K562 (cell line): Measurements from ENCODE around the gene ACAP3. TPM values are rescaled to one million over a fixed set of nuclear protein-coding genes. Genes with fewer than 3 reads are reported as not detected.

Experiments used
- ATAC-seq: fragments of 200-7000 bp; cut with Tn5 transposase; 3 replicates; pipeline ENCODE4 v1.9.1; 2020; ENCODE audit warnings: moderate library complexity
- BruUV-seq: library from RNA; stranded (reverse); fragments of 400-500 nt; replicated peaks from 2 replicates; lab custom pipeline; 2021; lab: Mats Ljungman, UMichigan
- CTCF ChIA-PET: fragments of 300-600 bp; formaldehyde crosslinking; extraction: SDS; loops from one replicate; lab custom pipeline; 2021; ENCODE audit warnings: low intra/inter-chr PET ratio; lab: Yijun Ruan, JAX
- POLR2A ChIA-PET: fragments of 300-600, 350-650 bp; sonication (Branson Sonifier 250); formaldehyde crosslinking; extraction: SDS; loops from one replicate; lab custom pipeline; 2021; ENCODE audit warnings: antibody characterized with exemption, inconsistent platforms; lab: Yijun Ruan, JAX
- DNase-seq, 4 experiments: peaks; one replicate each; pipeline versions ENCODE4 v3.0.0 to v3.0.0-alpha.2; 2011 to 2018; ENCODE audit warnings: low spot score in 3 of 4, mixed read lengths in 3 of 4; ENCODE audit errors: extremely low read depth in 1 of 4
- FAIRE-seq: peaks from 2 replicates; lab custom pipeline; 2011; peaks lifted over from hg19 to GRCh38; lab: Jason Lieb, UNC
- H2AFZ ChIP-seq: 2 replicates; pipeline ENCODE4 v1.6.0; 2011; ENCODE audit warnings: low read depth, low read length, control low read depth, inconsistent platforms
- H3K27ac ChIP-seq: fragments of 200-600 bp; 3 replicates; pipeline ENCODE4 v1.8.0; 2011; ENCODE audit warnings: low read depth, mild to moderate bottlenecking, control low read depth, inconsistent platforms, low read length, moderate library complexity, mixed read lengths; ENCODE audit errors: extremely low read depth
- H3K27me3 ChIP-seq, 2 experiments: fragments of 300-600 bp in 1 of 2; 2 replicates in 1 of 2; 3 replicates in 1 of 2; pipeline versions ENCODE4 v1.6.0 to v1.8.0; 2011; ENCODE audit warnings: inconsistent platforms in 2 of 2, low read length in 2 of 2, mild to moderate bottlenecking in 1 of 2, mixed read lengths in 1 of 2, moderate library complexity in 1 of 2; ENCODE audit not compliant: control insufficient read depth in 2 of 2, insufficient read depth in 2 of 2
- H3K36me3 ChIP-seq: fragments of 300-600 bp; 3 replicates; pipeline ENCODE4 v1.8.0; 2011; ENCODE audit warnings: mild to moderate bottlenecking, low read length, inconsistent platforms; ENCODE audit not compliant: control insufficient read depth, insufficient read depth
- H3K4me1 ChIP-seq, 2 experiments: fragments of 200-600 bp in 1 of 2; replicated peaks in 1 of 2; 2 replicates in 1 of 2; 3 replicates in 1 of 2; pipeline versions ENCODE4 v1.5.1 to v1.8.0; 2011; ENCODE audit warnings: inconsistent platforms in 2 of 2, low read length in 2 of 2, mild to moderate bottlenecking in 1 of 2, mixed read lengths in 1 of 2, moderate library complexity in 1 of 2; ENCODE audit not compliant: control insufficient read depth in 2 of 2, insufficient read depth in 2 of 2
- H3K4me2 ChIP-seq: 2 replicates; pipeline ENCODE4 v1.6.1; 2011; ENCODE audit warnings: low read length, control low read depth, inconsistent platforms, mixed read lengths; ENCODE audit not compliant: insufficient read depth
- H3K4me3 ChIP-seq: fragments of 200-600 bp; sonication (generic), shearing (Covaris generic); 2 replicates; pipeline ENCODE4 v1.5.1; 2016; ENCODE audit warnings: control low read depth, inconsistent platforms
- H3K79me2 ChIP-seq: fragments of 200-600 bp; 3 replicates; pipeline ENCODE4 v1.8.0; 2011; ENCODE audit warnings: low read length, inconsistent platforms; ENCODE audit not compliant: control insufficient read depth, insufficient read depth
- H3K9ac ChIP-seq, 2 experiments: 2 replicates each; pipeline versions ENCODE4 v1.6.0 to v1.6.1; 2011; ENCODE audit warnings: low read depth in 2 of 2, low read length in 2 of 2, control low read depth in 1 of 2, inconsistent platforms in 1 of 2, mild to moderate bottlenecking in 1 of 2, mixed read lengths in 1 of 2; ENCODE audit not compliant: insufficient read depth in 1 of 2
- H3K9me1 ChIP-seq: one replicate; pipeline ENCODE4 v1.6.0; 2011; ENCODE audit warnings: inconsistent platforms, mild to moderate bottlenecking, low read length, moderate library complexity; ENCODE audit not compliant: control insufficient read depth, insufficient read depth
- H3K9me3 ChIP-seq: replicated peaks from 2 replicates; pipeline ENCODE4 v1.5.1; 2011; ENCODE audit warnings: low read depth, low read length, inconsistent platforms; ENCODE audit not compliant: control insufficient read depth, insufficient read depth
- H4K20me1 ChIP-seq: replicated peaks from 2 replicates; pipeline ENCODE4 v1.6.1; 2011; ENCODE audit warnings: low read length, inconsistent platforms, mixed read lengths; ENCODE audit not compliant: control insufficient read depth, insufficient read depth
- CHD2 ChIP-seq: IDR thresholded peaks from 2 replicates; pipeline ENCODE4 v1.6.1; 2011; ENCODE audit warnings: low read depth, low read length
- ELF2 ChIP-seq: fragments of 250-450 bp; sonication (Bioruptor Pico); IDR thresholded peaks from 2 replicates; pipeline ENCODE4 v1.5.0; 2021; ENCODE audit warnings: mild to moderate bottlenecking
- MCM3 ChIP-seq: fragments of 450-650 bp; IDR thresholded peaks from 2 replicates; pipeline ENCODE4 v1.6.1; 2016
- POLR2H ChIP-seq: IDR thresholded peaks from 2 replicates; pipeline ENCODE4 v1.6.1; 2016; ENCODE audit warnings: missing genetic modification characterization, low read depth, mild to moderate bottlenecking, control low read depth, missing compliant biosample characterization, moderate library complexity
- ZBTB1 ChIP-seq: sonication (generic); formaldehyde crosslinking; IDR thresholded peaks from 2 replicates; pipeline ENCODE4 v1.8.1; 2023; ENCODE audit warnings: missing genetic modification reagents, low read depth, mild to moderate bottlenecking, borderline replicate concordance
- ZNF398 ChIP-seq: fragments of 250-450 bp; sonication (Bioruptor Pico); IDR thresholded peaks from 2 replicates; pipeline ENCODE4 v1.8.0; 2021; ENCODE audit warnings: moderate library complexity, mild to moderate bottlenecking, inconsistent platforms
- WGBS: fragments of 100-300 bp; shearing (Covaris generic); methylation state at CpG from one replicate; pipeline ENCODE4 v1.1.6; 2016; ENCODE audit warnings: low coverage, mixed read lengths; ENCODE audit not compliant: insufficient coverage; ENCODE audit errors: missing lambda C conversion rate; 5-methylcytosine and 5-hydroxymethylcytosine counted together
- in situ Hi-C: fragments of 300-500 bp; cut with MboI; formaldehyde crosslinking; loops from 4 replicates; pipeline ENCODE4 v1.15.0; 2018; ENCODE audit warnings: inconsistent platforms, mixed read lengths
- intact Hi-C: fragments of 100-400 bp; cut with micrococcal nuclease; formaldehyde crosslinking; loops from 2 replicates; pipeline ENCODE4 v1.14.2; 2022
- polyA plus RNA-seq, 8 experiments: library from polyadenylated mRNA; depleted of rRNA in 4 of 8; stranded (reverse) in 5 of 8; unstranded in 3 of 8; fragments of >200 nt; fragmentation: Nextera tagmentation in 2 of 8; fragmentation: Illumina TruSeq in 1 of 8; extraction: Ambion mirVana in 2 of 8; extraction: Trizol in 1 of 8; gene quantifications; 2 replicates each; pipeline versions ENCODE4 v1.2.1 to v1.2.3, GENCODE V29; 2011 to 2014; ENCODE audit warnings: inconsistent platforms in 1 of 8, missing spikeins in 1 of 8
- total RNA-seq, 7 experiments: library from RNA; depleted of rRNA in 6 of 7; stranded (reverse); fragments of >200 nt in 6 of 7; fragmentation: Illumina TruSeq in 2 of 7; extraction: Trizol in 2 of 7; gene quantifications; 2 replicates each; pipeline versions ENCODE4 v1.2.1 to v1.2.3, GENCODE V29; 2011 to 2021; ENCODE audit warnings: low replicate concordance in 1 of 7
- TF ChIP-seq, protein P1 (sequence below): fragments of 250-450 bp; sonication (Bioruptor Pico); IDR thresholded peaks from 2 replicates; pipeline ENCODE4 v1.4.0; 2020

The ACAP3 gene
- total and polyA plus RNA-seq, 9 of the 15 experiments (the other 6 are each of a cell fraction or from before 2014, with no cell fraction given), result 0.01 to 49.0 (median 12.0) TPM

DNA sequence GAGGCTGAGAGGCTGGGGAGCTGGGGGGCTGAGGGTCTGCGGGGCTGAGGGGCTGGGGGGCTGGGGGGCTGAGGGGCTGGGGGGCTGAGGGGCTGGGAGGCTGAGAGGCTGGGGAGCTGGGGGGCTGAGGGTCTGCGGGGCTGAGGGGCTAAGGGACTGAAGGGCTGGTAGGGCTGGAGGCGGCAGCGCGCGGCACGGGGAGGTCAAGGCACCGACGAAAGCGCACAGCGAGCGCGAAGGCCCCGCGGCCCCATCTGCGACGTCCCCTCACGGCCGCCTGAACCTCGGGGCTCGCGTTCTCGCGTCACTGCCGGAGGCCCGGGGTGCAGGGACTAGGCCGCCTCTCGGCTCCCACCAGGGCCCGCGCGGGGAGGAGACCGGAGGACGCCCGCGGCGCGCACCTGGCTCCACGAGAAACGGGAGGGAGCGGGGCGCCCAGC lies 16.4 kb upstream of the ACAP3 start (continued):
- TF ChIP-seq ZNF398, result no peak
- TF ChIP-seq CHD2, result peak; percentile 59
- TF ChIP-seq ELF2 (CRISPR knock-in tag), result no peak

DNA sequence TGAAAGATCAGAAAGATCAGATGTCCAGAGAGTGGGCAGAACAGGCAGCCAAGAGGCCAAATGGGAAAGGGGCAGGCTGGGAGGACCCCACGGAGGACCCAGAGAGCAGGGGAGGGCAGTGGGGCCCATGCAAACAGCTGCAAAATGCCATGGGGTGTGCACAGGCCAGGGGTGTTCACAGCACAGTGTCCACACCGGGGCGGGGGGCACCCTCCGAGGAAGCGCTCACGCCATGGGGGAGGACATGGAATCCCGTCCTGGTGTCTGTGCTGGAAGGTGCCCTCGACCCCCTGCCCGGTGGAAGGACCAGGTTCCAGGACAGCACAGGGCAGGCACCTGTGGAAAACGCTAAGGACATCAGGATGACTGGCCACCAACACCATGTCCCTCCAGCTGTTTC lies 15.2 kb upstream of the ACAP3 start:
- in situ Hi-C loops (no loop called here), intact Hi-C loops (loop anchor here (5.0 kb wide), 1 partner anchor 54 kb away; the partner anchor contains the start of gene AURKAIP1)
- Histone ChIP-seq H3K9me3 (no peaks in the 10 kb centered on the region), H3K79me2 (peaks cover 71% of the 10 kb centered on the region), H3K9me1 (peaks cover 13% of the 10 kb centered on the region), H3K4me1 (peaks cover 34 to 88% of the 10 kb centered on the region in 2 experiments), H3K4me3 (peak overlapping the region; percentile 17; the same call in 1 of the 2 replicates), H2AFZ (no peak overlapping the region), H3K36me3 (peaks cover 60% of the 10 kb centered on the region), H4K20me1 (peaks cover 28% of the 10 kb centered on the region; the same call in 1 of the 2 replicates), H3K4me2 (peak overlapping the region; percentile 65; the same call in 1 of the 2 replicates), H3K27ac (no peak overlapping the region), H3K9ac (peak overlapping the region; percentile 8 to 88; a peak in 3 of 4 replicates), H3K27me3 (no peaks in the 10 kb centered on the region)
- no peak for ATAC-seq
- DNase-seq, result no peak
- ChIA-PET CTCF (no interaction called here), POLR2A (interaction anchor here (1.2 to 2.1 kb wide), 2 partner anchors 8 to 11 kb away, joined by 3 to 5 read pairs; no protein-coding TSS in a partner anchor)
- FAIRE-seq, result no peak
- 83% methylated on average over 10 of the region's 10 CpGs for WGBS
- no TSS peak for BruUV-seq
- TF ChIP-seq POLR2H (tag) (no peak), MCM3 (no peak), ZBTB1 (CRISPR knock-in tag) (0 out of 2 replicates have a peak, but pooled peaks have one; percentile 41)
- TF ChIP-seq, protein P1, sequence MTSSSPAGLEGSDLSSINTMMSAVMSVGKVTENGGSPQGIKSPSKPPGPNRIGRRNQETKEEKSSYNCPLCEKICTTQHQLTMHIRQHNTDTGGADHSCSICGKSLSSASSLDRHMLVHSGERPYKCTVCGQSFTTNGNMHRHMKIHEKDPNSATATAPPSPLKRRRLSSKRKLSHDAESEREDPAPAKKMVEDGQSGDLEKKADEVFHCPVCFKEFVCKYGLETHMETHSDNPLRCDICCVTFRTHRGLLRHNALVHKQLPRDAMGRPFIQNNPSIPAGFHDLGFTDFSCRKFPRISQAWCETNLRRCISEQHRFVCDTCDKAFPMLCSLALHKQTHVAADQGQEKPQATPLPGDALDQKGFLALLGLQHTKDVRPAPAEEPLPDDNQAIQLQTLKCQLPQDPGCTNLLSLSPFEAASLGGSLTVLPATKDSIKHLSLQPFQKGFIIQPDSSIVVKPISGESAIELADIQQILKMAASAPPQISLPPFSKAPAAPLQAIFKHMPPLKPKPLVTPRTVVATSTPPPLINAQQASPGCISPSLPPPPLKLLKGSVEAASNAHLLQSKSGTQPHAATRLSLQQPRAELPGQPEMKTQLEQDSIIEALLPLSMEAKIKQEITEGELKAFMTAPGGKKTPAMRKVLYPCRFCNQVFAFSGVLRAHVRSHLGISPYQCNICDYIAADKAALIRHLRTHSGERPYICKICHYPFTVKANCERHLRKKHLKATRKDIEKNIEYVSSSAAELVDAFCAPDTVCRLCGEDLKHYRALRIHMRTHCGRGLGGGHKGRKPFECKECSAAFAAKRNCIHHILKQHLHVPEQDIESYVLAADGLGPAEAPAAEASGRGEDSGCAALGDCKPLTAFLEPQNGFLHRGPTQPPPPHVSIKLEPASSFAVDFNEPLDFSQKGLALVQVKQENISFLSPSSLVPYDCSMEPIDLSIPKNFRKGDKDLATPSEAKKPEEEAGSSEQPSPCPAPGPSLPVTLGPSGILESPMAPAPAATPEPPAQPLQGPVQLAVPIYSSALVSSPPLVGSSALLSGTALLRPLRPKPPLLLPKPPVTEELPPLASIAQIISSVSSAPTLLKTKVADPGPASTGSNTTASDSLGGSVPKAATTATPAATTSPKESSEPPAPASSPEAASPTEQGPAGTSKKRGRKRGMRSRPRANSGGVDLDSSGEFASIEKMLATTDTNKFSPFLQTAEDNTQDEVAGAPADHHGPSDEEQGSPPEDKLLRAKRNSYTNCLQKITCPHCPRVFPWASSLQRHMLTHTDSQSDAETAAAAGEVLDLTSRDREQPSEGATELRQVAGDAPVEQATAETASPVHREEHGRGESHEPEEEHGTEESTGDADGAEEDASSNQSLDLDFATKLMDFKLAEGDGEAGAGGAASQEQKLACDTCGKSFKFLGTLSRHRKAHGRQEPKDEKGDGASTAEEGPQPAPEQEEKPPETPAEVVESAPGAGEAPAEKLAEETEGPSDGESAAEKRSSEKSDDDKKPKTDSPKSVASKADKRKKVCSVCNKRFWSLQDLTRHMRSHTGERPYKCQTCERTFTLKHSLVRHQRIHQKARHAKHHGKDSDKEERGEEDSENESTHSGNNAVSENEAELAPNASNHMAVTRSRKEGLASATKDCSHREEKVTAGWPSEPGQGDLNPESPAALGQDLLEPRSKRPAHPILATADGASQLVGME, result no peak
